CD4-positive, alpha-beta memory T cell (primary cell): ENCODE results near the gene DACT3. TPM values are rescaled to one million over a fixed set of nuclear protein-coding genes. Genes with fewer than 3 reads are reported as not detected.
A peak's percentile ranks its signal among the peaks of the same experiment; 100 is the strongest.

ENCODE experiments used
- CTCF ChIA-PET: fragments of 350-600 bp; sonication (Branson Sonifier 250); formaldehyde crosslinking; loops from one replicate; lab custom pipeline; 2021; ENCODE audit warnings: inconsistent platforms; ENCODE audit not compliant: partially characterized antibody; lab: Charles Lee
- POLR2A ChIA-PET: fragments of 350-600 bp; sonication (Branson Sonifier 250); formaldehyde crosslinking; loops from one replicate; lab custom pipeline; 2021; ENCODE audit not compliant: partially characterized antibody; lab: Charles Lee
- DNase-seq, 5 donors: peaks; one replicate each; pipeline versions ENCODE4 v3.0.0 to v3.0.0-alpha.2; 2020 to 2022; ENCODE audit warnings: mixed read lengths in 1 of 5
- H3K27ac ChIP-seq: one replicate; pipeline ENCODE4 v1.7.0; 2013; ENCODE audit warnings: low read depth, low read length
- H3K27me3 ChIP-seq: 2 replicates; pipeline ENCODE4 v1.7.0; 2013; ENCODE audit warnings: mild to moderate bottlenecking, low read length, moderate library complexity; ENCODE audit not compliant: insufficient read depth
- H3K36me3 ChIP-seq: 2 replicates; pipeline ENCODE4 v1.7.0; 2013; ENCODE audit warnings: mild to moderate bottlenecking, low read length, moderate library complexity; ENCODE audit not compliant: insufficient read depth
- H3K4me1 ChIP-seq: 2 replicates; pipeline ENCODE4 v1.7.0; 2013; ENCODE audit warnings: mild to moderate bottlenecking, low read length, moderate library complexity; ENCODE audit not compliant: insufficient read depth
- H3K4me3 ChIP-seq, 2 donors: one replicate each; pipeline ENCODE4 v1.7.0; 2013; ENCODE audit warnings: low read length in 2 of 2, mild to moderate bottlenecking in 1 of 2
- H3K9me3 ChIP-seq, 2 donors: one replicate each; pipeline ENCODE4 v1.7.0; 2013; ENCODE audit warnings: low read length in 2 of 2, control low read depth in 1 of 2; ENCODE audit not compliant: control insufficient read depth in 1 of 2
- H3K27ac Mint-ChIP-seq, 7 donors: one replicate each; pipeline ENCODE4 v1.8.0; 2020 to 2021; ENCODE audit warnings: mixed read lengths in 7 of 7, mild to moderate bottlenecking in 6 of 7, inconsistent platforms in 3 of 7, moderate library complexity in 3 of 7
- H3K27me3 Mint-ChIP-seq, 2 donors: one replicate each; pipeline ENCODE4 v1.8.0; 2020 to 2021; ENCODE audit warnings: mixed read lengths in 2 of 2
- H3K36me3 Mint-ChIP-seq, 2 donors: one replicate each; pipeline ENCODE4 v1.8.0; 2020 to 2021; ENCODE audit warnings: mixed read lengths in 2 of 2, inconsistent platforms in 1 of 2, mild to moderate bottlenecking in 1 of 2
- H3K4me1 Mint-ChIP-seq, 4 donors: one replicate each; pipeline ENCODE4 v1.8.0; 2020 to 2021; ENCODE audit warnings: mixed read lengths in 4 of 4, mild to moderate bottlenecking in 1 of 4
- H3K4me3 Mint-ChIP-seq, 8 donors: one replicate each; pipeline ENCODE4 v1.8.0; 2020 to 2021; ENCODE audit warnings: mixed read lengths in 8 of 8, mild to moderate bottlenecking in 7 of 8, moderate library complexity in 6 of 8, inconsistent platforms in 3 of 8
- H3K9me3 Mint-ChIP-seq, 8 donors: one replicate each; pipeline ENCODE4 v1.8.0; 2020 to 2021; ENCODE audit warnings: mixed read lengths in 8 of 8, mild to moderate bottlenecking in 5 of 8, inconsistent platforms in 3 of 8, moderate library complexity in 1 of 8
- intact Hi-C: fragments of 100-400 bp; cut with micrococcal nuclease; formaldehyde crosslinking; loops from one replicate; pipeline ENCODE4 v1.15.1; 2023
- polyA plus RNA-seq, 2 donors: library from polyadenylated mRNA; unstranded; fragments of 300-500 nt; fragmentation: Illumina TruSeq; gene quantifications; one replicate each; pipeline ENCODE4 v1.2.3, GENCODE V29; 2021
- total RNA-seq, 2 experiments: library from RNA; stranded (reverse); gene quantifications; one replicate each; pipeline ENCODE4 v1.2.3, GENCODE V29; 2021

DACT3 gene
- total and polyA plus RNA-seq, 4 experiments from 2014 or later: not detected

DNA sequence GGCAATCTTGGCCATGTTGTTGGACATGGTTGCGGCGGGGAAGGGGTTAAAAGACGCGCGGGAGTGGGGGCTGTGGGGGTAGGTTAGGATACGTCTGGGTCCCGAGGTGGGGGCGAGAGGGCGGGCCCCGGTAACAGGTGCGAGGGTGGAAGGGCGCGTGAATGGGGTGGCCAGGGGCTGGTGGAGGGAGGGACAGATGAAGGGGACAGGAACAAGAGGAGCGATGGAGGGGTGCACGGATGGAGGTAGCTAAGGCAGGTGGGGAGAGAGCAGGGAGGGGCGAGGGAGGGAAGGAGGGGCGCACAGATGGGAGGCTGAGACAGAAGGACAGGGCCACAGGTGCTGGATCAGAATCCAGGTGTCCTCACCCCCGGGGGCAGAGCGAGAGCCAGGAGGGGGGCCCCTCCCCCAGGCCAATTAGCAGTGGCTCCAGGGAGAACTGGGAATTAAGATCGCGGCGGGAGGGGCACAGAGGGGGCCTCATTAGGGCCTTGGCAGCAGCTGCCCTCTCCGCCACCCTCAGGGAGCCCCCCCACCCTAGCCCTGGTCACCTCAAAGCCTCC lies 26.2 kb downstream of the DACT3 start:
- Histone ChIP-seq H3K4me3 (peak overlapping the region in 1 of 2 donors; percentile 31), H3K4me1 (peaks cover 39% of the 10 kb centered on the region), H3K36me3 (no peaks in the 10 kb centered on the region), H3K27ac (no peak overlapping the region), H3K27me3 (no peaks in the 10 kb centered on the region), H3K9me3 (no peaks in the 10 kb centered on the region)
- Mint-ChIP-seq H3K9me3 (no peaks in the 10 kb centered on the region), H3K4me1 (peaks cover 14 to 29% (median 22%) of the 10 kb centered on the region in 4 donors), H3K4me3 (peak overlapping the region; percentile 13 to 83 (median 59)), H3K36me3 (no peaks in the 10 kb centered on the region), H3K27ac (peak overlapping the region in 5 of 7 donors; percentile 19 to 90 (median 73)), H3K27me3 (peaks cover 0 to 1% of the 10 kb centered on the region in 2 donors)
- POLR2A ChIA-PET: interaction anchor here (1.1 to 3.5 kb wide), 4 partner anchors 15 to 34 kb away, joined by 3 to 27 read pairs (median 8); partner anchors contain the start of gene CALM3
- intact Hi-C loops: loop anchor here (1.0 to 5.0 kb wide), 4 partner anchors 22 to 973 kb away; partner anchors contain the start of genes BICRA and DACT3
- DNase-seq: no peak
- CTCF ChIA-PET: interaction anchor here (2.3 to 5.4 kb wide), 2 partner anchors 19 to 27 kb away, joined by 11 to 62 read pairs; no protein-coding TSS in a partner anchor

DNA sequence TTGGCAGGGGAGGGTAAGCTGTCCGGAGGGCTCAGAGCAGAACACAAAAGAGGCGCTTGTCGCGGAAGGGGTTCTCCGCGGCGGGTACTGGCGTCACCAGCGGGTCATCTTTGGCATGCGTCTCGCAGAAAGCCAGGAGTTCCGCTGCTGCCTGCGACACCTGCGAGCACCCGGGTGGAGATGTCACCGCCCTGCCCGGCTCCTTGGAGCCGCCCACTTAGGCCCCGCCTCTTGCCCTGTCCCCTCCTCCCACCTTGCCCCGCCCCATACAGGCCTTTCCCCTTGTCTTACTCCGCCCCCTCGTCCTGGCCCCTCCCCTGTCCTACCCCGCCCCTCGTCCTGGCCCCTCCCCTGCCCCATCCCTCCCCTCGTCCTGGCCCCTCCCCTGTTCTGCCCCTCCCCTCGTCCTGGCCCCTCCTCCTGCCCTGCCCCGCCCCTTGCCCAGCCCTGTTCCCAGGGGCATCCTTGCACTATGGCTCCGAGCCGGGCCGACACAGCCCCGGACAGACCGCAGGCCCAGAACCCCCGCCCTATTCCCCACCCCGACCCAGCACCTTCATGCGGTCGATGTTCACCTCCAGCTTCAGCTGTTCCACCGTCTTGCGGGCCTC lies 26.8 kb downstream of the DACT3 start:
- Mint-ChIP-seq H3K27ac (peak overlapping the region; percentile 87 to 94 (median 93)), H3K9me3 (no peaks in the 10 kb centered on the region), H3K36me3 (no peaks in the 10 kb centered on the region), H3K27me3 (peaks cover 0 to 1% of the 10 kb centered on the region in 2 donors), H3K4me3 (peak overlapping the region; percentile 68 to 88 (median 81)), H3K4me1 (peaks cover 14 to 28% (median 22%) of the 10 kb centered on the region in 4 donors)
- ChIA-PET POLR2A (interaction anchor here (0.7 to 3.5 kb wide), 7 partner anchors 13 to 33 kb away, joined by 3 to 27 read pairs (median 4); partner anchors contain the start of genes CALM3 and DACT3), CTCF (interaction anchor here (0.8 to 5.4 kb wide), 4 partner anchors 18 to 119 kb away, joined by 3 to 62 read pairs (median 7); no protein-coding TSS in a partner anchor)
- intact Hi-C loops: loop anchor here (1.0 to 5.0 kb wide), 4 partner anchors 22 to 973 kb away; partner anchors contain the start of genes BICRA and DACT3
- no peaks in the 10 kb centered on the region for H3K9me3 ChIP-seq
- peak overlapping the region; percentile 57 for H3K27ac ChIP-seq
- H3K4me1 ChIP-seq: peaks cover 33% of the 10 kb centered on the region
- DNase-seq: peak; percentile 93 to 98 (median 94)
- H3K27me3 ChIP-seq: no peaks in the 10 kb centered on the region
- peak overlapping the region; percentile 61 to 64 for H3K4me3 ChIP-seq
- no peaks in the 10 kb centered on the region for H3K36me3 ChIP-seq

DNA sequence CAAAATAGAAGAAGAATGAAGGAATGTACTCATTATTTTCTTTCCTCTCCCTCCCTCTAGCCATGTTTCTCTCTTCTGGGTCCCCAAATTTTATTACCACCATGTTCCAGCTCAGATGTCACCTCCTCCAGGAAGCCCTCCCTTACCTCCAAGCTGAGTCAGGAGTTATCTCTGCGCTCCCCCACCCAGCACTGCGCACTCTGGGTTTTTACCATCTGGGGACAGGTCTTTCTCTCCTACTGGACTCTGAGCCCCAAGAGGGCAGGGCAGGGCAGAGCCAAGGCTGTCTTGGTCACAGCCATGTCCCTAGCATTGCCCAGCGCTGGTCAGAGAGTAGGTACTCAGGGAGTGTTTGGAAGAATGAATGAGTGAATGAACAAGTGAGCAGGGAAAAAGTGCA lies 27.9 kb downstream of the DACT3 start:
- DNase-seq: no peak
- Histone ChIP-seq H3K27ac (peak overlapping the region; percentile 57), H3K36me3 (no peaks in the 10 kb centered on the region), H3K9me3 (no peaks in the 10 kb centered on the region), H3K4me3 (peak overlapping the region; percentile 61 to 64), H3K4me1 (peaks cover 24% of the 10 kb centered on the region), H3K27me3 (no peaks in the 10 kb centered on the region)
- Mint-ChIP-seq H3K9me3 (no peaks in the 10 kb centered on the region), H3K4me3 (peak overlapping the region in 7 of 8 donors; percentile 68 to 88 (median 81)), H3K27me3 (peaks cover 0 to 1% of the 10 kb centered on the region in 2 donors), H3K36me3 (no peaks in the 10 kb centered on the region), H3K4me1 (peaks cover 14 to 28% (median 22%) of the 10 kb centered on the region in 4 donors), H3K27ac (peak overlapping the region; percentile 87 to 94 (median 93))
- ChIA-PET CTCF (interaction anchor here (2.3 to 5.4 kb wide), 2 partner anchors 17 to 29 kb away, joined by 11 to 62 read pairs; no protein-coding TSS in a partner anchor), POLR2A (interaction anchor here (0.6 to 3.5 kb wide), 5 partner anchors 12 to 85 kb away, joined by 3 to 27 read pairs (median 3); partner anchors contain the start of gene CALM3)
- intact Hi-C loops: loop anchor here (5.0 kb wide), 1 partner anchor 974 kb away; the partner anchor contains the start of gene BICRA

DNA sequence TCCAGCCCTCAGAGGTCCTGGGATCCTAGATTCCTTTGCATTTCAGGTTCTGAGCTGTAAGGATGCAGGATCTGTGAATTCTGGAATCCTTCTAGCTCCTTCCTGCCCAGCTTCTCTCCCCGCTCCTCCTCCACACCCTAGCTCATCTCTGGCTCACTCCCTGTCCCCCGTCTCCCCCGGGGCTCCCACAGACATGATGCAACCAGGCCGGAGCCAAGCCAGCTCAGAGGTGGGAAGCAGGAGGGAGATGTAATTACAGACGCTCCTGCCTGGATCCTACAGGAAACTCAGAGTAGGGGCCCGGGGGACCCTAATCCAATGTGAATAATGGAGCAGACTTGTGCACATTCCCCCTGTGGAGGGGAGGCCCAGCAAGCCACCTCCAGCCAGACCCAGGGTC lies 29.5 kb downstream of the DACT3 start:
- POLR2A ChIA-PET: interaction anchor here (0.9 to 1.5 kb wide), 3 partner anchors 12 to 31 kb away, joined by 3 read pairs; no protein-coding TSS in a partner anchor
- Mint-ChIP-seq H3K4me1 (peaks cover 14 to 28% (median 22%) of the 10 kb centered on the region in 4 donors), H3K9me3 (no peaks in the 10 kb centered on the region), H3K27me3 (peaks cover 0 to 1% of the 10 kb centered on the region in 2 donors), H3K4me3 (no peak overlapping the region), H3K27ac (no peak overlapping the region), H3K36me3 (no peaks in the 10 kb centered on the region)
- no peaks in the 10 kb centered on the region for H3K9me3 ChIP-seq
- intact Hi-C loops: loop anchor here (5.0 kb wide), 1 partner anchor 976 kb away; the partner anchor contains the start of gene BICRA
- H3K27ac ChIP-seq: no peak overlapping the region
- H3K36me3 ChIP-seq: no peaks in the 10 kb centered on the region
- H3K4me3 ChIP-seq: no peak overlapping the region
- CTCF ChIA-PET: interaction anchor here (1.0 to 5.4 kb wide), 5 partner anchors 16 to 209 kb away, joined by 3 to 62 read pairs (median 4); no protein-coding TSS in a partner anchor
- no peaks in the 10 kb centered on the region for H3K27me3 ChIP-seq
- H3K4me1 ChIP-seq: peaks cover 19% of the 10 kb centered on the region
- no peak for DNase-seq

DNA sequence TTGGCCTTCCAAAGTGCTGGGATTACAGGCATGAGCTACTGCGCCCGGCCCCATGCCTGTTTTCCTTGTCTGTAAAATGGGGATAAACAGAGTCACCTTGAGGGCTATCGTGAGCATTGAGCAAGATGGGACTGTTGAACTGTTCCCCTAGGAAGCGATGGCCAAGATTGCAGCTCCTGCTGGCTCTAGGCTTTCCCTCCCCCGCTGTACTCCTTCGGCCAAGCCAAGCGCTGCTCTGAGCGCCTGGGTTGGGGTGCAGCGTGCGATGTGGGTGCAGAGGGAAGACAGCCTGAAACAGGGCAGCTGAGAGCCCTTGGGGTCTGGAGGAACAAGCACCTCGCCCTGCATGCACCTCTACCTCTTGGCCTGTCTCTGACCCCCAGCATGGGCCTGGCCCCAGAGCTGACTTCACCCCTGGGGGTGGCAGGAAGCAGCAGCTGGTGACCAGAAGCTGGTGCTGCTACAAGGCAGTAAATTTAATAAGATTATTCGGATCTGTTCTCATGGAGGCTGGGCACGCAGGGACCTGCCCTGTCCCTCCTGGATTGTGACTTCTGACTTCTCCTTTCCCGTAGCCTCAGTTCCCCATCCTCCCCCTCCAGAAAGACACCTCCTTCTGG lies 30.3 kb downstream of the DACT3 start:
- Histone ChIP-seq H3K27ac (no peak overlapping the region), H3K4me3 (no peak overlapping the region), H3K4me1 (peaks cover 19% of the 10 kb centered on the region), H3K9me3 (no peaks in the 10 kb centered on the region), H3K27me3 (no peaks in the 10 kb centered on the region), H3K36me3 (no peaks in the 10 kb centered on the region)
- H3K27ac Mint-ChIP-seq: no peak overlapping the region
- CTCF ChIA-PET: interaction anchor here (1.0 to 5.4 kb wide), 4 partner anchors 15 to 209 kb away, joined by 3 to 62 read pairs (median 9); no protein-coding TSS in a partner anchor
- H3K9me3 Mint-ChIP-seq: no peaks in the 10 kb centered on the region
- DNase-seq: no peak
- intact Hi-C loops: loop anchor here (5.0 kb wide), 1 partner anchor 977 kb away; the partner anchor contains the start of gene BICRA
- no peak overlapping the region for H3K4me3 Mint-ChIP-seq
- peaks cover 0 to 1% of the 10 kb centered on the region in 2 donors for H3K27me3 Mint-ChIP-seq
- POLR2A ChIA-PET: interaction anchor here (1.0 to 1.5 kb wide), 2 partner anchors 19 to 31 kb away, joined by 3 read pairs; no protein-coding TSS in a partner anchor
- no peaks in the 10 kb centered on the region for H3K36me3 Mint-ChIP-seq
- peaks cover 12 to 28% (median 19%) of the 10 kb centered on the region in 4 donors for H3K4me1 Mint-ChIP-seq

DNA sequence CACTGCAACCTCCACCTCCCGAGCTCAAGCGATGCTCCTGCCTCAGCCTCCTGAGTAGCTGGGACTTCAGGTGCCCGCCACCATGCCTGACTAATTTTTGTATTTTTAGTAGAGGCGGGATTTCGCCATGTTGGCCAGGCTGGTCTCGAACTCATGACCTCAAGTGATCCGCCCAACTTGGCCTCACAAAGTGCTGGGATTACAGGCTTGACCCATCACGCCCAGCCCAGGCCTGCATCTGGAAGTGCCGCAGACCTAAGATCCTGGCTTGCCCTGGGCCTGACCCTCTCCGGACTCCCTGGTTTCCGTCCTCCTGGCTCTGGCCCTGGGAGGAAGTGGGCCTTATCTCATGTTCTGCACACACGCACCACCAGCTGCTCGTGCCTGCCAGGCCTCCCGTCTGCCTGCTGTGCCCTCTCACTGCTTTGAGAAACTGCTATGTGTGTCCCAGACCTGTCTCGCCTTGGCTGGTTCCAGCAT lies 31.4 kb downstream of the DACT3 start:
- no peak overlapping the region for H3K4me3 Mint-ChIP-seq
- peaks cover 24% of the 10 kb centered on the region for H3K4me1 ChIP-seq
- H3K36me3 Mint-ChIP-seq: no peaks in the 10 kb centered on the region
- no peak for DNase-seq
- H3K27ac ChIP-seq: no peak overlapping the region
- intact Hi-C loops: loop anchor here (5.0 kb wide), 1 partner anchor 978 kb away; the partner anchor contains the start of gene BICRA
- no peaks in the 10 kb centered on the region for H3K9me3 Mint-ChIP-seq
- ChIA-PET CTCF (interaction anchor here (2.5 to 2.6 kb wide), 2 partner anchors 16 to 32 kb away, joined by 9 read pairs; partner anchors contain the start of gene DACT3), POLR2A (interaction anchor here (1.0 kb wide), 1 partner anchor 18 kb away, joined by 3 read pairs; no protein-coding TSS in a partner anchor)
- H3K4me1 Mint-ChIP-seq: peaks cover 13 to 30% (median 19%) of the 10 kb centered on the region in 4 donors
- H3K36me3 ChIP-seq: no peaks in the 10 kb centered on the region
- no peaks in the 10 kb centered on the region for H3K9me3 ChIP-seq
- H3K27me3 Mint-ChIP-seq: peaks cover 1 to 2% of the 10 kb centered on the region in 2 donors
- no peak overlapping the region for H3K4me3 ChIP-seq
- H3K27ac Mint-ChIP-seq: no peak overlapping the region
- H3K27me3 ChIP-seq: no peaks in the 10 kb centered on the region
